ENCODE results near the gene HERC4. TPM values are rescaled to one million over a fixed set of nuclear protein-coding genes. Genes with fewer than 3 reads are reported as not detected.

The HERC4 gene
- total RNA-seq, 1 experiment from 2014 or later = 57.4 TPM

DNA sequence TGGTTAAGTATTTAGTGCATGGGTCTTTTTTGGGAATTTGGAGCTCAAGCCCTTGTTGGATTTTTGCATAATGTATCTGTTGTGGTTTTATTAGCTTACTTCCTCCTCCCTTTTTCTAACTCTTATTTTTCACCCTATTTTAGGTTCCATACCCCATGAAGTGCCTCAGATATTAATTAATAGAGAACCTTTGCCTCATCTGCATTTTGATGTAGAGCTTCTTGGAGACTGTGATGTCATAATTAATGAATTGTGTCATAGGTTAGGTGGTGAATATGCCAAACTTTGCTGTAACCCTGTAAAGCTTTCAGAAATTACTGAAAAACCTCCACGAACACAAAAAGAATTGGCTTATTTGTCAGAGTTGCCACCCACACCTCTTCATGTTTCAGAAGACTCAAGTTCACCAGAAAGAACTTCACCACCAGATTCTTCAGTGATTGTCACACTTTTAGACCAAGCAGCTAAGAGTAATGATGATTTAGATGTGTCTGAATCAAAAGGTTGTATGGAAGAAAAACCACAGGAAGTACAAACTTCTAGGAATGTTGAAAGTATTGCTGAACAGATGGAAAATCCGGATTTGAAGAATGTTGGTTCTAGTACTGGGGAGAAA is 162.6 kb downstream of the HERC4 start:
- POLR2A ChIA-PET (ENCODE audit: unreplicated experiment) = no interaction called here
- BruUV-seq (replicated peaks) = TSS peak; percentile 11
- Histone ChIP-seq H3F3A (ENCODE audit: low read length, unreplicated experiment) (peaks cover 5% of the 10 kb centered on the region), H4K20me1 (ENCODE audit: low read length) (0 out of 2 replicates have a peak, but pooled peaks cover 3% of the 10 kb centered on the region), H3K9me2 (replicated peaks; ENCODE audit: low read length) (no peaks in the 10 kb centered on the region), H3K4me3 (ENCODE audit: low read length) (no peak overlapping the region), H2AFZ (ENCODE audit: low read length) (no peak overlapping the region), H3K9me3 (ENCODE audit: low read length) (no peaks in the 10 kb centered on the region), H3K4me1 (ENCODE audit: insufficient read depth, low read length) (0 out of 2 replicates have a peak, but pooled peaks cover 4% of the 10 kb centered on the region), H3K4me2 (ENCODE audit: low read length) (no peak overlapping the region), H3K27ac (ENCODE audit: low read length) (no peak overlapping the region), H3K36me3 (ENCODE audit: low read depth, low read length) (peaks cover 71% of the 10 kb centered on the region), H3K27me3 (ENCODE audit: low read length) (no peaks in the 10 kb centered on the region), H3K9ac (ENCODE audit: low read length) (no peak overlapping the region), H3K79me2 (ENCODE audit: low read length) (no peaks in the 10 kb centered on the region)
- DNase-seq = no peak
- CTCF ChIA-PET = no interaction called here
- intact Hi-C loops (cut with micrococcal nuclease) = no loop called here
- TF ChIP-seq, protein P1, sequence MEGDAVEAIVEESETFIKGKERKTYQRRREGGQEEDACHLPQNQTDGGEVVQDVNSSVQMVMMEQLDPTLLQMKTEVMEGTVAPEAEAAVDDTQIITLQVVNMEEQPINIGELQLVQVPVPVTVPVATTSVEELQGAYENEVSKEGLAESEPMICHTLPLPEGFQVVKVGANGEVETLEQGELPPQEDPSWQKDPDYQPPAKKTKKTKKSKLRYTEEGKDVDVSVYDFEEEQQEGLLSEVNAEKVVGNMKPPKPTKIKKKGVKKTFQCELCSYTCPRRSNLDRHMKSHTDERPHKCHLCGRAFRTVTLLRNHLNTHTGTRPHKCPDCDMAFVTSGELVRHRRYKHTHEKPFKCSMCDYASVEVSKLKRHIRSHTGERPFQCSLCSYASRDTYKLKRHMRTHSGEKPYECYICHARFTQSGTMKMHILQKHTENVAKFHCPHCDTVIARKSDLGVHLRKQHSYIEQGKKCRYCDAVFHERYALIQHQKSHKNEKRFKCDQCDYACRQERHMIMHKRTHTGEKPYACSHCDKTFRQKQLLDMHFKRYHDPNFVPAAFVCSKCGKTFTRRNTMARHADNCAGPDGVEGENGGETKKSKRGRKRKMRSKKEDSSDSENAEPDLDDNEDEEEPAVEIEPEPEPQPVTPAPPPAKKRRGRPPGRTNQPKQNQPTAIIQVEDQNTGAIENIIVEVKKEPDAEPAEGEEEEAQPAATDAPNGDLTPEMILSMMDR (conservative IDR thresholded peaks at IDR 0.05; ENCODE audit: low read depth, low read length) = no peak
- TF ChIP-seq EZH2phosphoT487 (IDR thresholded peaks at IDR 0.05; ENCODE audit: borderline replicate concordance, low read length) = no peak
- no peak for TF ChIP-seq EZH2 (IDR thresholded peaks at IDR 0.05; ENCODE audit: low read length, unreplicated experiment)
- ATAC-seq = no peak

DNA sequence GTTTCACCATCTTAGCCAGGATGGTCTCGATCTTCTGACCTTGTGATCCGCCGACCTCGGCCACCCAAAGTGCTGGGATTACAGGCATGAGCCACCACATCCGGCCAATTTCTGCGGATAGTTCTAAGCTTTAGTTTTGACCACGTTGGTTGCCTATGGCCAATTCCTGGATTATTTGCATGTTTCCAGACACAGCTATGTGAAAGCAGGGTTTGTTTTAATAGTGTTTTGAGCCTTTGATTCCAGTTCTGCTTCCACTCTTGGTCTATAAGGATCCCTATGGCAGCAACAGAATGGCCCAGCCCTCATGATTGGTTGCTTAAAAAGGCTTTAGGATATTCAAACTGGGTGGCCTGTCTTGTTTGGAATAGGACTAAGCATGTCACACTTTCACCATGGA is 171.5 kb downstream of the HERC4 start:
- Histone ChIP-seq H3K4me1 (ENCODE audit: insufficient read depth, low read length) (no peaks in the 10 kb centered on the region), H3K9me2 (replicated peaks; ENCODE audit: low read length) (no peaks in the 10 kb centered on the region), H3K79me2 (ENCODE audit: low read length) (peaks cover 11% of the 10 kb centered on the region; the same call in 1 of the 2 replicates), H4K20me1 (ENCODE audit: low read length) (no peaks in the 10 kb centered on the region), H3F3A (ENCODE audit: low read length, unreplicated experiment) (no peaks in the 10 kb centered on the region), H3K4me3 (ENCODE audit: low read length) (no peak overlapping the region), H2AFZ (ENCODE audit: low read length) (no peak overlapping the region), H3K36me3 (ENCODE audit: low read depth, low read length) (peaks cover 43% of the 10 kb centered on the region), H3K27ac (ENCODE audit: low read length) (no peak overlapping the region), H3K9ac (ENCODE audit: low read length) (no peak overlapping the region), H3K4me2 (ENCODE audit: low read length) (no peak overlapping the region), H3K9me3 (ENCODE audit: low read length) (no peaks in the 10 kb centered on the region), H3K27me3 (ENCODE audit: low read length) (no peaks in the 10 kb centered on the region)
- no peak for ATAC-seq
- no TSS peak for BruUV-seq (replicated peaks)
- POLR2A ChIA-PET (ENCODE audit: unreplicated experiment) = interaction anchor here (0.7 kb wide), 1 partner anchor 132 kb away, joined by 3 read pairs; no protein-coding TSS in a partner anchor
- CTCF ChIA-PET = no interaction called here
- no peak for DNase-seq
- no peak for TF ChIP-seq EZH2phosphoT487 (IDR thresholded peaks at IDR 0.05; ENCODE audit: borderline replicate concordance, low read length)
- TF ChIP-seq, protein P1 (conservative IDR thresholded peaks at IDR 0.05; ENCODE audit: low read depth, low read length) = no peak
- no peak for TF ChIP-seq EZH2 (IDR thresholded peaks at IDR 0.05; ENCODE audit: low read length, unreplicated experiment)
- intact Hi-C loops (cut with micrococcal nuclease) = no loop called here

DNA sequence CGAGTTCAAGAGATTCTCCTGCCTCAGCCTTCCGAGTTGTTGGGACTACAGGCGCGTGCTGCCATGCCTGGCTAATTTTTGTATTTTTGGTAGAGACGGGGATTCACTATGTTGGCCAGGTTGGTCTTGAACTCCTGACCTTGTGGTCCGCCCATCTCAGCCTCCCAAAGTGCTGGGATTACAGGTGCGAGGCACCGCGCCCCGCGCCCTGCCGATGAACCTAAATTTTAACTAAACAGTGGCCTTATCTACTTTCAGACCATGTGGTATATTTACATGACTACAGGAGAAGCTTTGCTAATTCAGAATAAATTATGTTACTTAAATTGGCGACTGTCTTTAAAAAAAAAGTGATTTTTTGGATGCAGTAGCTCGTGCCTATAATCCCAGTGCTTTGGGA is 181.4 kb downstream of the HERC4 start:
- intact Hi-C loops (cut with micrococcal nuclease) = no loop called here
- TF ChIP-seq EZH2 (IDR thresholded peaks at IDR 0.05; ENCODE audit: low read length, unreplicated experiment) (no peak), EZH2phosphoT487 (IDR thresholded peaks at IDR 0.05; ENCODE audit: borderline replicate concordance, low read length) (no peak)
- TF ChIP-seq, protein P1 (conservative IDR thresholded peaks at IDR 0.05; ENCODE audit: low read depth, low read length) = no peak
- no peak overlapping the region for H3K4me2 ChIP-seq (ENCODE audit: low read length)
- no peak overlapping the region for H3K4me3 ChIP-seq (ENCODE audit: low read length)
- no TSS peak for BruUV-seq (replicated peaks)
- H3K79me2 ChIP-seq (ENCODE audit: low read length) = peaks cover 14% of the 10 kb centered on the region; the same call in 1 of the 2 replicates
- H3K9me2 ChIP-seq (replicated peaks; ENCODE audit: low read length) = no peaks in the 10 kb centered on the region
- POLR2A ChIA-PET (ENCODE audit: unreplicated experiment) = no interaction called here
- ATAC-seq = no peak
- H2AFZ ChIP-seq (ENCODE audit: low read length) = no peak overlapping the region
- H3K36me3 ChIP-seq (ENCODE audit: low read depth, low read length) = peaks cover 57% of the 10 kb centered on the region
- no peak overlapping the region for H3K27ac ChIP-seq (ENCODE audit: low read length)
- no peak for DNase-seq
- no peaks in the 10 kb centered on the region for H3K4me1 ChIP-seq (ENCODE audit: insufficient read depth, low read length)
- CTCF ChIA-PET = interaction anchor here (0.6 kb wide), 1 partner anchor 687 kb away, joined by 3 read pairs; no protein-coding TSS in a partner anchor
- no peak overlapping the region for H3K9ac ChIP-seq (ENCODE audit: low read length)
- H3K9me3 ChIP-seq (ENCODE audit: low read length) = no peaks in the 10 kb centered on the region
- no peaks in the 10 kb centered on the region for H3F3A ChIP-seq (ENCODE audit: low read length, unreplicated experiment)
- H4K20me1 ChIP-seq (ENCODE audit: low read length) = peaks cover 10% of the 10 kb centered on the region; the same call in 1 of the 2 replicates
- H3K27me3 ChIP-seq (ENCODE audit: low read length) = no peaks in the 10 kb centered on the region

All from PC-3 (cell line).